Astrocyte of the cerebellum (primary cell): ENCODE data around the gene LCMT1.
A peak's percentile ranks its signal among the peaks of the same experiment; 100 is the strongest.

Experiments
- DNase-seq: peaks from one replicate; pipeline ENCODE4 v3.0.0-alpha.2; 2011; ENCODE audit warnings: low read depth
- H3K4me3 ChIP-seq: 2 replicates; pipeline ENCODE4 v1.5.1; 2011; ENCODE audit warnings: mild to moderate bottlenecking, low read depth, low read length, moderate library complexity
- in situ Hi-C: cut with HindIII; loops from 2 replicates; pipeline ENCODE4 v1.10.0; 2017; ENCODE audit warnings: low sequenced_read_pairs
- TF ChIP-seq, protein P1 (sequence below): IDR thresholded peaks from 2 replicates; pipeline ENCODE4 v1.5.1; 2012; ENCODE audit warnings: low read length, low read depth, moderate library complexity, mild to moderate bottlenecking; ENCODE audit errors: missing control alignments

Gene LCMT1

DNA sequence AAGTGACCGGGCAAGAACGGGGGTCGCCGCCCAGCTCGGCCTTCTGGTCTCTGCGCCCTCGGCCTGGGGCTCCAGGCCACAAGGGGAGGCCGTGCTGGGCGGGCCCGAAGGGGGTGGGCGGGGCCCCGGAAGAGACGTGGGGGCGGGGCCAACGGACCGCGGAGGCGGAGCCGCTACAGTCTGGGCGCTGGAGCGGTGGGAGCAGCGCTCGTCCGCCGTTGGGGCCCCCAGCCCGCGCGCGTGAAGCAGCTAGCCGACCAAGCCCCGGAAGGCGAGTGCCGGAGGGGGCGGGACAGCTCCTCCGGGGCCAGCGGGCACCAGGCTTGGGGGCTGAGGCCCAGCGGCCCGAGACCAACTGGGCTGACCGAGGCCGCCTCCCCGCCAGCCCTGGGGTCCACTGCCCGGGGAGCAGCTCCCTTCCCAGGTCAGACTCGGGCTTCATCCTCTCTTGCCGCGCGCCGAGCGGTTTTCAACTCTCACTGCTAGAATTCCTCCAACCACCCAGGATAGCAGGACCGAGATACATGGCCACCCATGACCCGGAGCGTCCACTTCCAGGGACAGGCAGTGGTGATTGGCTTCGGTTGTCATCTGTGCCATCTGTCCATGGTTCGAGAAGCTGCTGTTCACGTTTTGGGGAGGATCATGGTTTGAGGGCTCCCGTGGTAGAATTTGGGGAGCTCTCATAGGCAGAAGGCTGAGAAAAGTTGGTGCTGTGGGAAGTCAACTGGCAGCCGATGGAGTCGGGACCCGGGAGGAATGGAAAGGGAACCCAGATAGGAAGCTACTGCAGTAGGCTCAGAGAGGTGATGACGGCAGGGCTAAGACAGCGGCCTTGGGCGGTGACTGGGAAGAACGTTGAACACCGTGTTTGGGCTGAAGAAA lies 44.6 kb upstream of the LCMT1 start:
- TF ChIP-seq, protein P1, sequence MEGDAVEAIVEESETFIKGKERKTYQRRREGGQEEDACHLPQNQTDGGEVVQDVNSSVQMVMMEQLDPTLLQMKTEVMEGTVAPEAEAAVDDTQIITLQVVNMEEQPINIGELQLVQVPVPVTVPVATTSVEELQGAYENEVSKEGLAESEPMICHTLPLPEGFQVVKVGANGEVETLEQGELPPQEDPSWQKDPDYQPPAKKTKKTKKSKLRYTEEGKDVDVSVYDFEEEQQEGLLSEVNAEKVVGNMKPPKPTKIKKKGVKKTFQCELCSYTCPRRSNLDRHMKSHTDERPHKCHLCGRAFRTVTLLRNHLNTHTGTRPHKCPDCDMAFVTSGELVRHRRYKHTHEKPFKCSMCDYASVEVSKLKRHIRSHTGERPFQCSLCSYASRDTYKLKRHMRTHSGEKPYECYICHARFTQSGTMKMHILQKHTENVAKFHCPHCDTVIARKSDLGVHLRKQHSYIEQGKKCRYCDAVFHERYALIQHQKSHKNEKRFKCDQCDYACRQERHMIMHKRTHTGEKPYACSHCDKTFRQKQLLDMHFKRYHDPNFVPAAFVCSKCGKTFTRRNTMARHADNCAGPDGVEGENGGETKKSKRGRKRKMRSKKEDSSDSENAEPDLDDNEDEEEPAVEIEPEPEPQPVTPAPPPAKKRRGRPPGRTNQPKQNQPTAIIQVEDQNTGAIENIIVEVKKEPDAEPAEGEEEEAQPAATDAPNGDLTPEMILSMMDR: no peak
- peak; percentile 18 for DNase-seq
- in situ Hi-C loops: no loop called here
- peak overlapping the region; percentile 65 for H3K4me3 ChIP-seq

DNA sequence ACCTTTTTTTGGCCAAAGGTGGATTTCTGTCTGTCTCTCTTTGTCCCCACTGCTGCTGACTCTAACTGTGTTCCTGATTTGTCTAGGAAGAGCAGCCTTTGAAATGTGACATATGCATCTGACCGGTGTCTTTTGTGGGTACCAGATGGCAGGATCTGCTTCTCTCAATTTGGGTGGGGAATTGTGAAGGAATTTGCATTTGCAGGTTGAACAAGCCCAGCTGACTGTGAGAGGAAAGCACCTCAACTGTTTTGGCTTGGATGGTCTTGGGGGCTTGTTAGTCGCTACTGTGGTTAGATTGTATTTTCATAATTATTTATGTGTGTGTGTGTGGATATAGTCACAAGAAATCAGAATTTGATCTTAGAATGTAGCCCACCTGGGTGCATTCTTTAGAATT lies 37.7 kb upstream of the LCMT1 start:
- TF ChIP-seq, protein P1: no peak
- in situ Hi-C loops: no loop called here
- H3K4me3 ChIP-seq: no peak overlapping the region
- no peak for DNase-seq

DNA sequence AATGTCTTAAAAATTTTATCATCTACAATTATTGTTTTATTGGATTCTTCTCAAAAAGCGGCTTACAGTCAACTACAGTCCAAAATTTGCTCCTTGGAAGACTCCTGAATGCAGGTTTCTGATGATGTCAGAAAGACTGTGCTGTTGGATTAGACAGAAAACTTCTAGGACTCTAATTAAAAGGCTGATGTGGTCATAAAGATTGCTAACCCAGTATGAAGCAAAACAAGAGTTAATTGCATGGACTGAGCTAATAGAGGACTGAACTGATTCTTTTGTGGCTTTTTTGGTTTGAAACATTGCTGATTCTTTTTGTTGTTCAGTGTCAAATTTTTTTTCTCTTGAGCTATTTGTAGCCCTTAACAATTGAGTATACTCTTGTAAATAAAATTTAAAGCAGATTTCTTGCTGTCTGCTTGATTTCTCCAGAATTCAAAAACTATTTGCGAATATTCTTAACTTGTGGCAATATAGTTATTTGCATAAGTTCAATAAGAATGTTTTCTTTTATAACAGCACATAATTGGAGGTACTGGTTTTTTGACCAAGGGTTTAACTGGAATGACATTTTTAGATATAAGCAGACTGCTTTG lies 33.1 kb upstream of the LCMT1 start:
- DNase-seq: no peak
- H3K4me3 ChIP-seq: no peak overlapping the region
- in situ Hi-C loops: no loop called here
- TF ChIP-seq, protein P1: no peak

DNA sequence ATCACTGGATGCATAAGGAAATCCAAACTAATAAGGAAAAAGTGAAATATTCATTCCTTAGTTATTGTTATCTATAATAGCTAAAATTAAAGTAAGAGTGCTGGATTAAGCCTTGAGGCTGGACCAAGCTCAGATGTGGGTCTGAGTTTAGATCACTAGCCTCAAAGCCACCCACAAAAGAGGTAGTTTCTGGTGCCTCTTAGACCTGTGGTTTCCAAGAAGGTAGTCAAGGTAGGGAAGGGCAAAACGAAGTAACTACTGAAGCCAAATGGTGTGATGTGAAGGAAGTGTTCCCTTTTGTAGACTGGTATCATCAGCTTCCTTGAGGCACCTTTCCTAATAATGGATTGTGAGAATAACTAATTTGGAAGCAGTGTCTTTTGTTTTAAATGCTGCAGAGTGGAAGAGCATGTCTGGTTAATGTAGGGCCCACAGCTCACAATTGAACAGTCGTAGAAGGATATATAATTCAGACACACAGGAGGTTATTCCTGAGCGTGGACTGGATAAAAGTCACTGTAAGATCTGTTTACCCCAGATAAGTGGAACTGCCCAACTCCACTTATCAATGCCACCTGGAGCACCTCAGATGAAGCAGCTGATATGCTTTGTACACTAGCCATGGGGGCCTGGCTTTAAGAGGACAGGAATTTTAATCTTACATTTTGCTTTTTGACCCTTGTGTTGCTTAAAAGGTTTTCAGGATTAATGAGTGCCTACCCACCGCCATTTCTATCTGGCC lies 31.7 kb upstream of the LCMT1 start:
- in situ Hi-C loops: no loop called here
- TF ChIP-seq, protein P1: no peak
- no peak for DNase-seq
- no peak overlapping the region for H3K4me3 ChIP-seq

DNA sequence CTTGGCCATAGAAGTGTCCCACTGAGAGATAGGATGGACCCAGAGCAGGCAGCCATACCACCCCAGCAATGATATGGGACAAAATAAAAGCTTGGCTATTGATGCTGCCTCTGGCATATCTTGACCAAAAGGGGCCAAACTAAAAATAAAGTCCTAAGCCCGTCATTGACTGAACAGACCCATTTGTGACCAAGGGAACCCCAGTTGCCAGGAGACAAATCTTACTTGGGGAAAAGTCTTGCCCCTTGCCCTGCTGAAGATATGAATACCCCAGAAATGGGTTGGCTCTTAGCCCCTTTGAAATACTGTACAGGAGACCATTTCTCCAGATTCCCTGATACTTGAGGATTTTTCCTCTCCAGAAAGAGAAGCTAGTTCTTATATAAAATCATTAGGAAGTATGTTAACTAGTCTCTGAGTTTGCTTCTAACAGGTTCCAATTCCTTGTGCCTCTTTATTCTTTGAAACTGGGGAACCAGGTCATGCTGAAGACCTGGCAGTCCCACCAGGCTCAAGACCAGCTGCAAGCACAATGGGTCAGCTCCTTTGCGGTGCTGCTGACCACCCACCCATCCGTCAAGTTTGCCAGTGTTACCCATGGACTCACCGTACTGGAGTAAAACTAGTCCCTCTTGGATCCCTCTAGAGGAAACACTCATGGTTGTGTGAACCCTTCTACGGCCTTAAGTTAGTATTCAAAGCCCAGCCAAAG lies 31.0 kb upstream of the LCMT1 start:
- DNase-seq: no peak
- TF ChIP-seq, protein P1: no peak
- H3K4me3 ChIP-seq: no peak overlapping the region
- in situ Hi-C loops: no loop called here

DNA sequence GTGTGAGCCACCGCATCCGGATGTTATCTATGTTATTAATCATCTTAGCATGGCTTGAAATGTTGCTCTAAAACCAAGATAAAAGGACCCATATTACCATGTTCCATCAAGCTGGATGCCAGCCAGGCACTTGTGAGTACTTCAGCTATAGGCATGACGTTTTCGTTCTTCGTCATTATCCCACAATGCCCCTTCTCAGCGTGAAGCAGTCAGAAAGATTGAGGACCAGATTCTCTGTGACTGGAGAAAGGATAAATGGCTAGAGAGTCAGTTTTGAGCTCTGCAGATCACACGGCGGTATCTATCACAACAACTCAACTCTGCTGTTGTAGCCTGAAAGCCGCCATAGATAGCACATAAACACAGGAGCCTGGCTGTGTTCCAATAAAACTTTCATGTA lies 29.8 kb upstream of the LCMT1 start:
- H3K4me3 ChIP-seq: no peak overlapping the region
- TF ChIP-seq, protein P1: no peak
- no peak for DNase-seq
- in situ Hi-C loops: no loop called here
